ENCODE results near the gene KRTAP4-6.
"Not testable (repeated sequence)": the region's sequence is repeated elsewhere in the genome, so short reads cannot be mapped to it uniquely, and the experiment has no call there.

The KRTAP4-6 gene

DNA sequence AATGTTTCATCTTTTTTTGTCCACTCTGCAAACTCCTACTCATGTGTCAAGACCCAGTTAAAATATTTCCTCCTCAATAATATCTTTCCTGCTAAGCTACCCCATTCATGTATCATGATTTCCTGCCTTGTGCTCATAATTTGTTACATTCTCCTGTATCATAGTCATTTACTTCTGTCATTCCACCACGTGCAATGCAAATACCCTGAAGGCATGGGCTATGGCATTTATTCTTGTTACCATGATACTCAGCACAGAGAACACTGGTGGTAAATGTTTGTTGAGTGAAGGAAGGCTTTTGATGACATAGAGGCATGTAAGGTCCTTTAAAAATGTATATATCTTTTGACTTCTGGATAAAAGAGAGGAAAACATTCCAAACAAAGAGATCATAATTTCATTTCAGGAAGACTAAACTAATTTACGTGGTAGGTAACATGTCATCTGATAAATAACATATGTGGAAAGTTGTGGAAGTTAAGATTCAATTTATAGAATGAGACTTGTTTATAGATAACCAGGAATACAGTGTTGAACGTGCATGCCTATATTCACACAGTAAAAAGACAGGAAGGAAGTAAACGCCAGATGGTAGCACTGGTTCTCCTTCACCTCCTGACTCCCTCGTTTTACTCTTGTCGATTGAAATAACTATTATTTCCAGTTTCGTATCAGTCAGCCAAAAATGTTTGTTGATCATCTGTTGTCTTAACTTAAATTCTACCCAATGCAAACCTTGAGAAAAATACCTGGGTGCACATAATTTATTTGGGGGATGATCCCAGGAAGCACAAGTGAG is 40.5 kb downstream of the KRTAP4-6 start:
- WGBS (ENCODE audit: extremely low coverage, insufficient coverage, insufficient read length) = no CpG with 5 or more reads among the region's 7 CpGs
- H2BK12ac ChIP-seq (ENCODE audit: low read length) = not testable (repeated sequence)

DNA sequence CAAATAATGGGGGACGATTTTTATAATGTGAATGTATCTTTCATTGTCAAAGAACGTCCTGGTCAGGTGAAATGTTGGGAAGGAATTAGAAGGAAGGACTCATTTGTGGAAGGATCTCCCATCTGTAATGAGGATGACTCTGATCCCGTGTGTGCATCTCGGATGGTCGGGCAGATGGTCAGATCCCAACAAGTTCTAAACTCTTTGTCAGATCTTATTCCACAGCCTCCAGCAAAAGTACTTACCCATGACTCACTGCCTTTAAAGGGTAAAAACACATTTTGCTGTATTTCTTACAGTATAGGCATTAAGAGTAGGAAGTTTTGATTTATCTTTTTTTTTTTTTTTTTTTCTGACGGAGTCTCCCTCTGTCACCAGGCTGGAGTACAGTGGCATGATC is 41.9 kb downstream of the KRTAP4-6 start:
- Histone ChIP-seq H3K79me2 (ENCODE audit: control insufficient read depth, insufficient read depth, low read length, poor library complexity) (no peaks in the 10 kb centered on the region), H2BK5ac (ENCODE audit: low read depth, low read length, poor library complexity) (no peak overlapping the region), H3K4me3 (ENCODE audit: low read depth, low read length) (no peak overlapping the region)

More for the DNA sequence above, 40.5 kb downstream of the KRTAP4-6 start:
- H3K14ac ChIP-seq (ENCODE audit: low read length); H3K18ac ChIP-seq (ENCODE audit: low read length); H4K8ac ChIP-seq (ENCODE audit: low read depth, low read length); H3K4me2 ChIP-seq (ENCODE audit: low read length); H2AK5ac ChIP-seq (ENCODE audit: low read length); H2BK5ac ChIP-seq (ENCODE audit: low read depth, low read length, poor library complexity); H3K27ac ChIP-seq (ENCODE audit: low read depth, low read length); H3K4ac ChIP-seq (ENCODE audit: low read depth, low read length); H4K12ac ChIP-seq (ENCODE audit: low read depth, low read length); H4K91ac ChIP-seq (ENCODE audit: low read depth, low read length); H3K79me2 ChIP-seq (ENCODE audit: control insufficient read depth, insufficient read depth, low read length, poor library complexity); H2BK120ac ChIP-seq (ENCODE audit: insufficient read depth, low read length, poor library complexity); H3K36me3 ChIP-seq (ENCODE audit: control insufficient read depth in 1 of 2, insufficient read depth in 2 of 2, low read length in 2 of 2); H3K27me3 ChIP-seq (ENCODE audit: insufficient read depth, low read length); H3K4me1 ChIP-seq (ENCODE audit: control insufficient read depth in 1 of 2, insufficient read depth in 2 of 2, low read length in 2 of 2); H3K4me3 ChIP-seq (ENCODE audit: low read depth, low read length); H3K23ac ChIP-seq (ENCODE audit: low read length); H3K9me3 ChIP-seq (ENCODE audit: insufficient read depth, low read depth, low read length); H3K9ac ChIP-seq (ENCODE audit: low read length); H3K79me1 ChIP-seq (ENCODE audit: low read length); H2AFZ ChIP-seq (ENCODE audit: insufficient read depth, low read length, poor library complexity): not testable (repeated sequence)
- DNase-seq = peak; percentile 93 to 99

GRCh38 chr17:41098042-41098441 is 42.3 kb downstream of the KRTAP4-6 start, which contains the start of gene KRTAP4-8:
TSS of gene KRTAP4-8 (minus strand) at chr17:41098142. CDS start at chr17:41098084, 58 bp downstream.
- no peak within 1 kb of the TSS for H2AK5ac ChIP-seq (ENCODE audit: low read length)

More for the DNA sequence above, 41.9 kb downstream of the KRTAP4-6 start:
- Histone ChIP-seq H4K12ac (ENCODE audit: low read depth, low read length) (no peak overlapping the region), H3K14ac (ENCODE audit: low read length) (no peak overlapping the region), H3K23ac (ENCODE audit: low read length) (no peak overlapping the region), H2BK120ac (ENCODE audit: insufficient read depth, low read length, poor library complexity) (no peak overlapping the region), H2BK12ac (ENCODE audit: low read length) (no peak overlapping the region), H2AK5ac (ENCODE audit: low read length) (no peak overlapping the region), H3K4me1 (ENCODE audit: control insufficient read depth in 1 of 2, insufficient read depth in 2 of 2, low read length in 2 of 2) (no peaks in the 10 kb centered on the region), H3K4me2 (ENCODE audit: low read length) (no peak overlapping the region), H3K4ac (ENCODE audit: low read depth, low read length) (no peak overlapping the region), H3K27ac (ENCODE audit: low read depth, low read length) (no peak overlapping the region), H3K9ac (ENCODE audit: low read length) (no peak overlapping the region), H3K9me3 (ENCODE audit: insufficient read depth, low read depth, low read length) (peaks cover 5% of the 10 kb centered on the region), H3K79me1 (ENCODE audit: low read length) (no peaks in the 10 kb centered on the region), H3K27me3 (ENCODE audit: insufficient read depth, low read length) (no peaks in the 10 kb centered on the region), H4K8ac (ENCODE audit: low read depth, low read length) (no peak overlapping the region), H2AFZ (ENCODE audit: insufficient read depth, low read length, poor library complexity) (no peak overlapping the region), H3K36me3 (ENCODE audit: control insufficient read depth in 1 of 2, insufficient read depth in 2 of 2, low read length in 2 of 2) (no peaks in the 10 kb centered on the region), H4K91ac (ENCODE audit: low read depth, low read length) (no peak overlapping the region), H3K18ac (ENCODE audit: low read length) (no peak overlapping the region)
- no CpG with 5 or more reads among the region's 6 CpGs for WGBS (ENCODE audit: extremely low coverage, insufficient coverage, insufficient read length)
- DNase-seq = peak; percentile 21 to 60

DNA sequence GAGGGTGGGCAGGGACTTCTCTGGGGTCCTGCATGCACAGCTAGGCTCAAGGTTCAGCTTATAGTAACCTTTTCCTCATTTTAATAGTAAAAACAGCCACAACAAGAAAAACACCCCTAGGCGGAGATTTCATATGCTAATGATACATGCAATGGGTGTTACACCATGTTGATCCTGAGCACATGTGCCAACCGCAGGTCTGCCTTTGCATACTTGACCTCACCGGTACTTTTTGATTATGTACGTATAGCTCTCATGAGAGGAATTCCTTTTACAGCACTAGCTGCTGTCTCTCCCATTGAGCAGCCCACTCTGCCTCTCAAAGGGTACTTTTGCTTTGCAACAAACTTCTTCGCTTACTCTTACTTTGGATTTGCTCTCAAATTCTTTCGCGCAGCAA is 44.3 kb downstream of the KRTAP4-6 start:
- no peak overlapping the region for H3K9ac ChIP-seq (ENCODE audit: low read length)
- no peak overlapping the region for H3K27ac ChIP-seq (ENCODE audit: low read depth, low read length)
- H2BK12ac ChIP-seq (ENCODE audit: low read length) = no peak overlapping the region
- H3K27me3 ChIP-seq (ENCODE audit: insufficient read depth, low read length) = no peaks in the 10 kb centered on the region
- no peak overlapping the region for H2BK120ac ChIP-seq (ENCODE audit: insufficient read depth, low read length, poor library complexity)
- H3K4me3 ChIP-seq (ENCODE audit: low read depth, low read length) = no peak overlapping the region
- DNase-seq = no peak
- no peak overlapping the region for H3K23ac ChIP-seq (ENCODE audit: low read length)
- H2AFZ ChIP-seq (ENCODE audit: insufficient read depth, low read length, poor library complexity) = no peak overlapping the region
- H3K36me3 ChIP-seq (ENCODE audit: control insufficient read depth in 1 of 2, insufficient read depth in 2 of 2, low read length in 2 of 2) = no peaks in the 10 kb centered on the region
- H4K8ac ChIP-seq (ENCODE audit: low read depth, low read length) = no peak overlapping the region
- no CpG with 5 or more reads among the region's 7 CpGs for WGBS (ENCODE audit: extremely low coverage, insufficient coverage, insufficient read length)
- no peaks in the 10 kb centered on the region for H3K79me2 ChIP-seq (ENCODE audit: control insufficient read depth, insufficient read depth, low read length, poor library complexity)
- no peak overlapping the region for H2BK5ac ChIP-seq (ENCODE audit: low read depth, low read length, poor library complexity)
- H4K12ac ChIP-seq (ENCODE audit: low read depth, low read length) = no peak overlapping the region
- H3K4me1 ChIP-seq (ENCODE audit: control insufficient read depth in 1 of 2, insufficient read depth in 2 of 2, low read length in 2 of 2) = no peaks in the 10 kb centered on the region
- H4K91ac ChIP-seq (ENCODE audit: low read depth, low read length) = no peak overlapping the region
- no peak overlapping the region for H3K4ac ChIP-seq (ENCODE audit: low read depth, low read length)
- H3K14ac ChIP-seq (ENCODE audit: low read length) = no peak overlapping the region
- H3K9me3 ChIP-seq (ENCODE audit: insufficient read depth, low read depth, low read length) = peaks cover 2% of the 10 kb centered on the region
- H3K4me2 ChIP-seq (ENCODE audit: low read length) = no peak overlapping the region
- no peaks in the 10 kb centered on the region for H3K79me1 ChIP-seq (ENCODE audit: low read length)
- H2AK5ac ChIP-seq (ENCODE audit: low read length) = no peak overlapping the region
- no peak overlapping the region for H3K18ac ChIP-seq (ENCODE audit: low read length)

More at GRCh38 chr17:41098042-41098441, 42.3 kb downstream of the KRTAP4-6 start, which contains the start of gene KRTAP4-8:
- H3K27ac ChIP-seq (ENCODE audit: low read depth, low read length) = no peak within 1 kb of the TSS
- H4K12ac ChIP-seq (ENCODE audit: low read depth, low read length) = no peak within 1 kb of the TSS
- no peak within 1 kb of the TSS for H3K4me2 ChIP-seq (ENCODE audit: low read length)
- no peak within 1 kb of the TSS for H2AFZ ChIP-seq (ENCODE audit: insufficient read depth, low read length, poor library complexity)
- no peaks in the 10 kb centered on the region for H3K27me3 ChIP-seq (ENCODE audit: insufficient read depth, low read length)
- H3K4me3 ChIP-seq (ENCODE audit: low read depth, low read length) = no peak within 1 kb of the TSS
- no peak within 1 kb of the TSS for H2BK120ac ChIP-seq (ENCODE audit: insufficient read depth, low read length, poor library complexity)
- H3K79me2 ChIP-seq (ENCODE audit: control insufficient read depth, insufficient read depth, low read length, poor library complexity) = no peaks in the 10 kb centered on the region
- DNase-seq = no peak
- H4K91ac ChIP-seq (ENCODE audit: low read depth, low read length) = no peak within 1 kb of the TSS
- no peak within 1 kb of the TSS for H3K9ac ChIP-seq (ENCODE audit: low read length)
- no peak within 1 kb of the TSS for H2BK5ac ChIP-seq (ENCODE audit: low read depth, low read length, poor library complexity)
- H3K4me1 ChIP-seq (ENCODE audit: control insufficient read depth in 1 of 2, insufficient read depth in 2 of 2, low read length in 2 of 2) = no peaks in the 10 kb centered on the region
- no peak within 1 kb of the TSS for H4K8ac ChIP-seq (ENCODE audit: low read depth, low read length)
- no peaks in the 10 kb centered on the region for H3K79me1 ChIP-seq (ENCODE audit: low read length)
- no peak within 1 kb of the TSS for H3K23ac ChIP-seq (ENCODE audit: low read length)
- no peak within 1 kb of the TSS for H3K14ac ChIP-seq (ENCODE audit: low read length)
- no peaks in the 10 kb centered on the region for H3K36me3 ChIP-seq (ENCODE audit: control insufficient read depth in 1 of 2, insufficient read depth in 2 of 2, low read length in 2 of 2)
- no peak within 1 kb of the TSS for H2BK12ac ChIP-seq (ENCODE audit: low read length)
- no peak within 1 kb of the TSS for H3K4ac ChIP-seq (ENCODE audit: low read depth, low read length)
- H3K9me3 ChIP-seq (ENCODE audit: insufficient read depth, low read depth, low read length) = peaks cover 5% of the 10 kb centered on the region
- H3K18ac ChIP-seq (ENCODE audit: low read length) = no peak within 1 kb of the TSS
- WGBS (ENCODE audit: extremely low coverage, insufficient coverage, insufficient read length) = no CpG with 5 or more reads among the region's 4 CpGs

Data from trophoblast cell (in vitro differentiated cells and primary cell).